Endothelial cell of hepatic sinusoid (primary cell): ENCODE data around the gene SF1.
"Not testable (repeated sequence)": the region's sequence is repeated elsewhere in the genome, so short reads cannot be mapped to it uniquely, and the experiment has no call there.

Source experiments
- in situ Hi-C: cut with HindIII; loops from 2 replicates; pipeline ENCODE4 v1.10.0; 2017; ENCODE audit warnings: low sequenced_read_pairs

The SF1 gene, protein sequence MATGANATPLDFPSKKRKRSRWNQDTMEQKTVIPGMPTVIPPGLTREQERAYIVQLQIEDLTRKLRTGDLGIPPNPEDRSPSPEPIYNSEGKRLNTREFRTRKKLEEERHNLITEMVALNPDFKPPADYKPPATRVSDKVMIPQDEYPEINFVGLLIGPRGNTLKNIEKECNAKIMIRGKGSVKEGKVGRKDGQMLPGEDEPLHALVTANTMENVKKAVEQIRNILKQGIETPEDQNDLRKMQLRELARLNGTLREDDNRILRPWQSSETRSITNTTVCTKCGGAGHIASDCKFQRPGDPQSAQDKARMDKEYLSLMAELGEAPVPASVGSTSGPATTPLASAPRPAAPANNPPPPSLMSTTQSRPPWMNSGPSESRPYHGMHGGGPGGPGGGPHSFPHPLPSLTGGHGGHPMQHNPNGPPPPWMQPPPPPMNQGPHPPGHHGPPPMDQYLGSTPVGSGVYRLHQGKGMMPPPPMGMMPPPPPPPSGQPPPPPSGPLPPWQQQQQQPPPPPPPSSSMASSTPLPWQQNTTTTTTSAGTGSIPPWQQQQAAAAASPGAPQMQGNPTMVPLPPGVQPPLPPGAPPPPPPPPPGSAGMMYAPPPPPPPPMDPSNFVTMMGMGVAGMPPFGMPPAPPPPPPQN

DNA sequence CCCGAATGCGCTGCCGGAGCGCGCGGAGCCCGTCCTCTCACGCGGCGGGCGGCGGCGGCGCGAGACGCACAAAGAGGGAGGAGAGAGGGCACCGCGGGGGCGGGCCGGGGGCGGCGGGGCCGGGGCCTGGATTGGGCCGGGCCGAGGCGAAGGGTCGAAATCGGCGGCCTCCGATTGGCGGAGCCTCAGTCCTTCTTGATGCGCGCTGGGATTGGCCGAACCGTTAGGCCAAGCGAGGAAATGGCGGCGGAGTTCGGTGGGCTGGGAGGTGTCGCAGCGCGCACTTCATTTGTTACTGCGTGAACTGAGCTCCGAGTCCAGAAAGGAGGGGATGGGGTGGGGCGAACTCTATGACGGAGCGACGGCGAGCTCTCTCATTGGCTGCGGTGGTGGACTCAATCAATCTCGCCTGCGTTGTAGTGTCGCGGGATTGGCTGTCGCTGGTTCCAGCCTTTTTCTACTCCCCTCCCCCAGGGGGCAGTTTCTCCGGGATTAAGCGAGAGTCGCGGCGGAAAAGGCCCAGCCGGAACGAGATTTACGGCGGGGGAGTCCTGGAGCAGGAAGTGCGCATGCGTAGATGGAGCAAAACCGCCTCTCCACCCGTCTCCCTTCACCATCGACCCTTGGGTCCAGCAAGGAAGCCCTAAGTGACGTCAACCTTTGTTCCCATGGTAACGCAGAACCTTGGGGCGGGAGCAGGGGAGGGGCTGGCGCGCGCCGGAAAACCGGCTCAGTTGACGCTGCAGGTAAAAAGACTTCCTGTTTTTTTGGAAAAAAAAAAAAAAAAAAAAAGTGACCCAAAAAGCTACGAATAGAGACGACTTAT is at the start of gene SF1:
Gene SF1, minus strand, starts transcription at position 70 of the 826 bp plus-strand sequence. CDS start 150 bp downstream, outside the sequence.
- in situ Hi-C loops, result loop anchor here (10.0 kb wide), 1 partner anchor 76 kb away; no protein-coding TSS in a partner anchor

DNA sequence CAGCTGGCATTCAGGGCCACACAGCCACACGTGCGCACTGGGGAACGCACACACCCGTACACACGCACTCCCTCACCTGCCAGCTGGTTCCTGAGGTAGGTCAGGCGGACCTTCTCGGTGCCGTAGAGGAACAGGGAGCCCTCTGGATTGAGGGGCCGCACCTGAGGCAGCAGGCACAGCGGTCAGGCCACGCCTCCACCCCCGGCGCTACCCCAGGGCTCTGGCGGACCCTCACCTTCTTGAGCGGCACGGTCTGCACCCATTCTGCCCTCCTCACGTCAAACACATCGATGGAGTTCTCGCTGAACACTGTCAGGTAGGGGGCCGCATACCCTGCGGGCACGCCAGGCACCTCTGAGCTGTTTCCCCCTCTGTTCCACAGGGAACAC is 49.1 kb upstream of the SF1 start:
- in situ Hi-C loops, result no loop called here

- in situ Hi-C loops, result no loop called here
These were observed 48.5 kb upstream of the SF1 start for GRCh38 chr11:64826578-64827450.

DNA sequence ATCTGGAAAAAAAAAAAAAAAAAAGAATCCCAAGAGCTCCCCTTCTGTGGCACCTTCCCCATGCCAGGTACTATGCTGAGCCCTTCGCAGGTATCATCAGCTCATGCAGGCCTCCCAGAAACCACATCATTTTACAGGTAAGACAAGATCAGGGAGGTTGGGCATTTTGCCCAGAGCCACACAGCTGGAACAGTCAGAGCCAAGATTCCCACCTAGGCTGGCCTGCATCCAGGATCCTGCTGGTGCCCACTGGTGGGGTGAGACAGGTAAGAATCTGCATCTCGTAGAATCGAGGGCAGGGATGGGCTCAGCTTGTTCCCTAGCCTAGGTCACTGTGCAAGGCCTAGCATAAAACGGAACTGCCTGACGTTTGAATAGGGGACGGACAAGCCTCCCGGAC is 47.7 kb upstream of the SF1 start:
- in situ Hi-C loops, result no loop called here

GRCh38 chr11:64823568-64824119 is 45.3 kb upstream of the SF1 start:
- in situ Hi-C loops, result no loop called here

GRCh38 chr11:64817476-64817875 is 39.1 kb upstream of the SF1 start:
- in situ Hi-C loops, result no loop called here

DNA sequence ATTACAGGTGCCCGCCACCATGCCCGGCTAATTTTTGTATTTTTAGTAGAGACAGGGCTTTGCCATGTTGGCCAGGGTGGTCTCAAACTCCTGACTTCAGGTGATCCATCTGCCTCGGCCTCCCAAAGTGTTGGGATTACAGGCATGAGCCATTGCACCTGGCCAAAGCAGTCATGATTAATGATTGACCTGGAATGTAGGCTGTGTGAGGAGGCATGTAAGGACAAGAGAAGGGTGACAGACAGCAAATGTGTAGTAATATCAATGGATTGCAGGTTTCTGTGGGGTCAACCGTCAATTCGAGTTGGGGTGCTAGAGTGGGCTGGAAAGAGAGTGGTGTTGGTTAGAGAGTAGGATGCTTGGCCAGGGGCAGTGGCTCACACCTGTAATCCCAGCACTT is 37.1 kb upstream of the SF1 start:
- in situ Hi-C loops, result not testable (repeated sequence)

- in situ Hi-C loops, result no loop called here
These were observed 36.4 kb upstream of the SF1 start for GRCh38 chr11:64814712-64815187.

GRCh38 chr11:64813826-64814225 is 35.5 kb upstream of the SF1 start:
- in situ Hi-C loops, result no loop called here

GRCh38 chr11:64810891-64811272 is 32.5 kb upstream of the SF1 start:
- in situ Hi-C loops, result no loop called here

- in situ Hi-C loops, result no loop called here
These were observed 32.0 kb upstream of the SF1 start, which contains the start of gene MEN1 for GRCh38 chr11:64810271-64810890. Gene MEN1, minus strand, starts transcription at chr11:64810551. Its CDS starts 442 bp downstream, at chr11:64810109.

- in situ Hi-C loops, result no loop called here
These were observed 31.5 kb upstream of the SF1 start for GRCh38 chr11:64809781-64810241.

DNA sequence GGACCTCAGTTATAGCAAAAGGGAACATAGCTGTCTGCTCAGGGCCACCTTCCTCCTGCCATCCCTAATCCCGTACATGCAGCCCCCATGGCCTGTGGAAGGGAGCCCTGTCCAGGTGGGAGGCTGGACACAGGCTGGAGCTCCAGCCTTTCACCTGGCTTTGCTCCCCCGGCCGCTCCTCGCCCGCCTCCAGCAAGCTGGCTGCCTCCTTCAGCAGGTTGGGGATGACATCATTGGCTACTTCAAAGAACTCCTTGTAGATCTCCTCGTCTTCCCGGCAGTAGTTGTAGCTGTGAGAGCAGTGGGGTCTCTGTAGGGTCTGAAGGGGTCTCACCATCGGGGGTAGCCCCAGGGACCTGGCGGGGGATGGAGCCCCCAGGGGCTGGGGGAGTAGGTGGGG is 27.1 kb upstream of the SF1 start:
- in situ Hi-C loops, result no loop called here

- in situ Hi-C loops, result no loop called here
These were observed 26.2 kb upstream of the SF1 start for GRCh38 chr11:64804346-64805210.

GRCh38 chr11:64803846-64804345 is 25.6 kb upstream of the SF1 start:
- in situ Hi-C loops, result no loop called here

- in situ Hi-C loops, result no loop called here
These were observed 25.0 kb upstream of the SF1 start, which contains the start of gene MAP4K2 for GRCh38 chr11:64803158-64803845. Gene MAP4K2, minus strand, starts transcription at chr11:64803214. Its CDS starts 65 bp downstream, at chr11:64803149.

DNA sequence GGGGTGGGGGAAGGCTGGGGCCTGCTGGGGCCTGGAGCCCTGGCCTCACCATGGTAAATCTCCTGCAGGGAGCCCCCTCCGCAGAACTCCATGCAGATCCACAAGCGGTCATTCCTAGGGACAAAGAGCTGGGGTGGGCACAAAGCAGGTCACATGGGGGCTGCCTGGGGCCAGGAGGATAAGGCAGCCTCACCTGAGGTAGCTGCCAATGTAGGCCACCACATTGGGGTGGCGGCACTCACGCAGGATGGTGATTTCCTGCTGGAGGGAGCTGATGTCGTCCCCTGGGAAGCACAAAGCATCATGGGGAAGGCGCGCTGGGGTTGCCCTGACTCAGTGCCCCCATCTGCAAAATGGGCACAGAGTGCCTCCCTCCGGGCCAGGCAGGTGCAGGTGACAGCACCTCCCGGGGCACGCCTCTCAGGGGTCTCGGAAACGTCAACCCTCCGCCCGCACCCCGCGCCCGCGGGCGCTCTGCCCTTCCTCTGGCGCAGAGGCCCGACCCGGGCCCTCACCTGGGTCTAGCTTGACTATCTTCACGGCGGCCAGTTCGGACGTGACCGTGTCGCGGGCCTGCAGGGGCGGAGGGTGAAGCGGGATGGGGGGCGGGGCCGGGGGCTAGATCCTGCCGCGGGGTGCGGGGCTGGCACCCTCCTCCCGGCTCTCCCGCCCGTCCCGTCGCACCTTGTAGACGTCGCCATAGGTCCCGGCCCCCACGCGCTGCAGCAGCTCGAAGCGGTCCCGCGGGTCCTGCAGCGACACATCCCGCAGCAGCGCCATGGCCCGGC is 24.2 kb upstream of the SF1 start:
- in situ Hi-C loops, result no loop called here
